ENCODE measurements around the gene PCED1A.

The PCED1A gene

GRCh38 chr20:2840138-2840966, at the start of gene PCED1A, which contains the start of gene VPS16:
PCED1A (minus strand) TSS chr20:2840655; CDS start chr20:2839912, 743 bp downstream.
VPS16 (plus strand) TSS chr20:2840745; CDS start chr20:2840775, 30 bp downstream.
- DNase-seq (ENCODE audit: low read depth) = peak; percentile 81

- no peak for DNase-seq (ENCODE audit: low read depth)
Observed at GRCh38 chr20:2889797-2890196, 49.3 kb upstream of the PCED1A start.

- no peak for DNase-seq (ENCODE audit: low read depth)
Observed at GRCh38 chr20:2889209-2889608, 48.8 kb upstream of the PCED1A start.

- DNase-seq (ENCODE audit: low read depth) = no peak
Observed at GRCh38 chr20:2888224-2888955, 47.9 kb upstream of the PCED1A start.

GRCh38 chr20:2887715-2888114, 47.3 kb upstream of the PCED1A start:
- DNase-seq (ENCODE audit: low read depth) = no peak

- no peak for DNase-seq (ENCODE audit: low read depth)
Observed at GRCh38 chr20:2883726-2884637, 43.5 kb upstream of the PCED1A start.

- DNase-seq (ENCODE audit: low read depth) = no peak
Observed at GRCh38 chr20:2880650-2881049, 40.2 kb upstream of the PCED1A start.

- no peak for DNase-seq (ENCODE audit: low read depth)
Observed at GRCh38 chr20:2879146-2879545, 38.7 kb upstream of the PCED1A start.

GRCh38 chr20:2878515-2878914, 38.1 kb upstream of the PCED1A start:
- DNase-seq (ENCODE audit: low read depth) = no peak

GRCh38 chr20:2875690-2876203, 35.3 kb upstream of the PCED1A start:
- no peak for DNase-seq (ENCODE audit: low read depth)

GRCh38 chr20:2874456-2874855, 34.0 kb upstream of the PCED1A start:
- no peak for DNase-seq (ENCODE audit: low read depth)

- peak; percentile 61 for DNase-seq (ENCODE audit: low read depth)
Observed at GRCh38 chr20:2873747-2874041, 33.2 kb upstream of the PCED1A start.

- DNase-seq (ENCODE audit: low read depth) = peak; percentile 83
Observed at GRCh38 chr20:2873010-2873746, 32.7 kb upstream of the PCED1A start, which contains the start of gene PTPRA. PTPRA (plus strand) TSS chr20:2873481; CDS start chr20:2964278, 90,797 bp downstream.

- peak; percentile 57 for DNase-seq (ENCODE audit: low read depth)
Observed at GRCh38 chr20:2872459-2873009, 32.1 kb upstream of the PCED1A start.

GRCh38 chr20:2871661-2872458, 31.4 kb upstream of the PCED1A start:
- DNase-seq (ENCODE audit: low read depth) = no peak

- no peak for DNase-seq (ENCODE audit: low read depth)
Observed at GRCh38 chr20:2871111-2871465, 30.6 kb upstream of the PCED1A start.

GRCh38 chr20:2869381-2869780, 28.9 kb upstream of the PCED1A start:
- DNase-seq (ENCODE audit: low read depth) = no peak

- no peak for DNase-seq (ENCODE audit: low read depth)
Observed at GRCh38 chr20:2867081-2867864, 26.8 kb upstream of the PCED1A start.

GRCh38 chr20:2866236-2866635, 25.8 kb upstream of the PCED1A start:
- no peak for DNase-seq (ENCODE audit: low read depth)
